ENCODE data around the gene MAP3K4.

Gene MAP3K4

DNA sequence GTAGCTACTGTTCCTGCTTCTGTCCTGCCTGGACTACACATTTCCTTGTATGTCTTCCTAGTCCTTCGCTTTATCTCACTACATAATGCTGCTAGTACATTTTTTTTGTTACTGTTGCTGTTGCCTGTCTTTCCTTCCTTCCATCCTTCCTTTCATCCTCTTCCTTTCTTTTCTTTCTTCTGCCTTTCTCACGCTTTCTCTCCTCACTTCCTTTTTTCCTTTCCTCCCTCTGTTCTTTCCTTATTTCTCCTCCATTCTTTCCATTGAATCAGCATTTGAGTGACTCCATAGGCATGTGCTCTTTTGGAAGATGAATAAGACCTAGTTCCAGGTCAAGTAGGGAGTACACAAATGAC lies 46.3 kb downstream of the MAP3K4 start:
- no peak for TF ChIP-seq ZNF70 (CRISPR knock-in tag; IDR thresholded peaks at IDR 0.05)
- no peak for TF ChIP-seq TCF4 (CRISPR knock-in tag; IDR thresholded peaks at IDR 0.05; ENCODE audit: borderline replicate concordance)
- no peak for TF ChIP-seq ESRRG (CRISPR knock-in tag; IDR thresholded peaks at IDR 0.05)
- no peak for TF ChIP-seq ZNF8 (CRISPR knock-in tag; IDR thresholded peaks at IDR 0.05)
- no peak for TF ChIP-seq ZNF565 (CRISPR knock-in tag; conservative IDR thresholded peaks at IDR 0.05; ENCODE audit: low read depth)
- TF ChIP-seq BACH2 (CRISPR knock-in tag; IDR thresholded peaks at IDR 0.05; ENCODE audit: borderline replicate concordance): no peak
- no peak for ATAC-seq

DNA sequence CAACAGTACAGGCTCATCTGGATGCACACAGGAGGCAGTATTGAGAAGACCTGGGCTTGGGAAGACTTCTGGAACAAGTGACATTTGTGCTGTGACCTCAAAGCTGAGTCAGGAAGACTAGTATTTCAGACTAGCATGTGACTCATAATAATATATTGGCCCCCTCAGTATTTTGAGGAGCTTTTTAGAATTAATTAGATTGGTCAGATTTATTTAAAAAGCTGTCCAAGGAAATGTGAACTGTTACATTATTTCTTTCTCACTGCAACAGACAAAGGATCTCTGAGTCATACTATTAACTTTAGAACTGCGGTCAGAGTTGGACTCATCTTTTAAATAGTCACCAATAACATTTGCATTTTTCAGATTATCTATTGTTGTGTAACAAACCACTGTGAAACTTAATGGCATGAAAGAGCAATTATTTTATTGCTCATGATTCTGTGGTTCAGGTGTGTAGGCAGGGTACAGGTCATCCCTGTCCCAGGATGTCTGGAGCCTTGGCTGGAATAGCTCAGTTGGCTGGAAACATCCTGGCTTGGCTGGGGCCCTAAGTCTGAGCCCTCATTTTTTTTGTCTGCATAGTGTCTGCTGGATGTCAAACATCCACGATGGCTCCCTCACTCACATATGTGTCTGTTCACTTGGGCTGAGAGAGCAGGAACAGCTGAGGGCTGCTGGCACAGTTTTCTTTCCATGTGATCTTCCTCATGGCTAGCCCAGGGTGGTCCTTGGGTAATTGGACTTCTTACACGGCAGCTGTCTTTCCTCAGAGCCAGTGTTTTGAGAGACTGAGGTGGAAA lies 46.9 kb downstream of the MAP3K4 start:
- no peak for TF ChIP-seq ZNF565 (CRISPR knock-in tag; conservative IDR thresholded peaks at IDR 0.05; ENCODE audit: low read depth)
- no peak for TF ChIP-seq SNAI2 (CRISPR knock-in tag; IDR thresholded peaks at IDR 0.05)
- no peak for TF ChIP-seq OSR1 (CRISPR knock-in tag; IDR thresholded peaks at IDR 0.05)
- TF ChIP-seq, protein P1, sequence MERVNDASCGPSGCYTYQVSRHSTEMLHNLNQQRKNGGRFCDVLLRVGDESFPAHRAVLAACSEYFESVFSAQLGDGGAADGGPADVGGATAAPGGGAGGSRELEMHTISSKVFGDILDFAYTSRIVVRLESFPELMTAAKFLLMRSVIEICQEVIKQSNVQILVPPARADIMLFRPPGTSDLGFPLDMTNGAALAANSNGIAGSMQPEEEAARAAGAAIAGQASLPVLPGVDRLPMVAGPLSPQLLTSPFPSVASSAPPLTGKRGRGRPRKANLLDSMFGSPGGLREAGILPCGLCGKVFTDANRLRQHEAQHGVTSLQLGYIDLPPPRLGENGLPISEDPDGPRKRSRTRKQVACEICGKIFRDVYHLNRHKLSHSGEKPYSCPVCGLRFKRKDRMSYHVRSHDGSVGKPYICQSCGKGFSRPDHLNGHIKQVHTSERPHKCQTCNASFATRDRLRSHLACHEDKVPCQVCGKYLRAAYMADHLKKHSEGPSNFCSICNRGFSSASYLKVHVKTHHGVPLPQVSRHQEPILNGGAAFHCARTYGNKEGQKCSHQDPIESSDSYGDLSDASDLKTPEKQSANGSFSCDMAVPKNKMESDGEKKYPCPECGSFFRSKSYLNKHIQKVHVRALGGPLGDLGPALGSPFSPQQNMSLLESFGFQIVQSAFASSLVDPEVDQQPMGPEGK (CRISPR knock-in tag; IDR thresholded peaks at IDR 0.05; ENCODE audit: borderline replicate concordance): peak; percentile 47; the same call in 1 of the 2 replicates
- peak; percentile 85 for TF ChIP-seq ISL1 (CRISPR knock-in tag; IDR thresholded peaks at IDR 0.05)
- peak; percentile 64; the same call in 1 of the 2 replicates for TF ChIP-seq TOX (CRISPR knock-in tag; IDR thresholded peaks at IDR 0.05; ENCODE audit: borderline replicate concordance)
- TF ChIP-seq ZFP3 (CRISPR knock-in tag; IDR thresholded peaks at IDR 0.05): 0 out of 2 replicates have a peak, but pooled peaks have one; percentile 42
- TF ChIP-seq, protein P2, sequence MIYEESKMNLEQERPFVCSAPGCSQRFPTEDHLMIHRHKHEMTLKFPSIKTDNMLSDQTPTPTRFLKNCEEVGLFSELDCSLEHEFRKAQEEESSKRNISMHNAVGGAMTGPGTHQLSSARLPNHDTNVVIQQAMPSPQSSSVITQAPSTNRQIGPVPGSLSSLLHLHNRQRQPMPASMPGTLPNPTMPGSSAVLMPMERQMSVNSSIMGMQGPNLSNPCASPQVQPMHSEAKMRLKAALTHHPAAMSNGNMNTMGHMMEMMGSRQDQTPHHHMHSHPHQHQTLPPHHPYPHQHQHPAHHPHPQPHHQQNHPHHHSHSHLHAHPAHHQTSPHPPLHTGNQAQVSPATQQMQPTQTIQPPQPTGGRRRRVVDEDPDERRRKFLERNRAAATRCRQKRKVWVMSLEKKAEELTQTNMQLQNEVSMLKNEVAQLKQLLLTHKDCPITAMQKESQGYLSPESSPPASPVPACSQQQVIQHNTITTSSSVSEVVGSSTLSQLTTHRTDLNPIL (CRISPR knock-in tag; IDR thresholded peaks at IDR 0.05; ENCODE audit: low read depth): peak; percentile 39; the same call in 1 of the 2 replicates
- TF ChIP-seq, protein P3, sequence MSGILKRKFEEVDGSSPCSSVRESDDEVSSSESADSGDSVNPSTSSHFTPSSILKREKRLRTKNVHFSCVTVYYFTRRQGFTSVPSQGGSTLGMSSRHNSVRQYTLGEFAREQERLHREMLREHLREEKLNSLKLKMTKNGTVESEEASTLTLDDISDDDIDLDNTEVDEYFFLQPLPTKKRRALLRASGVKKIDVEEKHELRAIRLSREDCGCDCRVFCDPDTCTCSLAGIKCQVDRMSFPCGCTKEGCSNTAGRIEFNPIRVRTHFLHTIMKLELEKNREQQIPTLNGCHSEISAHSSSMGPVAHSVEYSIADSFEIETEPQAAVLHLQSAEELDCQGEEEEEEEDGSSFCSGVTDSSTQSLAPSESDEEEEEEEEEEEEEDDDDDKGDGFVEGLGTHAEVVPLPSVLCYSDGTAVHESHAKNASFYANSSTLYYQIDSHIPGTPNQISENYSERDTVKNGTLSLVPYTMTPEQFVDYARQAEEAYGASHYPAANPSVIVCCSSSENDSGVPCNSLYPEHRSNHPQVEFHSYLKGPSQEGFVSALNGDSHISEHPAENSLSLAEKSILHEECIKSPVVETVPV (CRISPR knock-in tag; IDR thresholded peaks at IDR 0.05): no peak; the same call in 1 of the 2 replicates
- TF ChIP-seq ZC3H10 (CRISPR knock-in tag; IDR thresholded peaks at IDR 0.05): peak; percentile 76
- ATAC-seq: peak; percentile 88

DNA sequence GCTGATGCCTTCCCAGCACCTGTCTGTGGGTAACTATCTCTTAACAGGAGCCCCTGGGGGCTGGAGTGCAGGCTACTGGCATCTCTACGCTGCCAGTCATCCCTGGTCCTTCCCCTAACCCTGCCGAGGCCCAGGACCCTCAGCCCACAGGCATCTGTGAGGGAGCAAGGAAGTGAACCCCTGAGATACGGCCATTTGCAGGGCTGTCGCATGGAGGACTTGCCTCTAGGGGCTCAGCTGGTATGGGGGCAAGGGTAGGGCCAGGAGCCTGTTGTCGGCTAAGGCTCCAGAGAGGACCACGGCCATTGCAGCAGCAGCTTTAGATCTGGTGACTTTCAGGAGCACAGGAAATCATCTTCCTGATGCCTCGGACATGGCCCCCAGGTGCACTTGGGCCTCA lies 49.7 kb downstream of the MAP3K4 start:
- TF ChIP-seq ZC3H10 (CRISPR knock-in tag; IDR thresholded peaks at IDR 0.05): no peak
- no peak for TF ChIP-seq ZNF565 (CRISPR knock-in tag; conservative IDR thresholded peaks at IDR 0.05; ENCODE audit: low read depth)
- TF ChIP-seq ZFP30 (CRISPR knock-in tag; IDR thresholded peaks at IDR 0.05): no peak
- no peak for TF ChIP-seq RARB (CRISPR knock-in tag; IDR thresholded peaks at IDR 0.05)
- no peak for TF ChIP-seq BACH2 (CRISPR knock-in tag; IDR thresholded peaks at IDR 0.05; ENCODE audit: borderline replicate concordance)
- TF ChIP-seq ISL1 (CRISPR knock-in tag; IDR thresholded peaks at IDR 0.05): no peak
- no peak for TF ChIP-seq ZNF8 (CRISPR knock-in tag; IDR thresholded peaks at IDR 0.05)
- TF ChIP-seq SNAI2 (CRISPR knock-in tag; IDR thresholded peaks at IDR 0.05): no peak
- TF ChIP-seq, protein P2 (CRISPR knock-in tag; IDR thresholded peaks at IDR 0.05; ENCODE audit: low read depth): no peak
- TF ChIP-seq OSR1 (CRISPR knock-in tag; IDR thresholded peaks at IDR 0.05): no peak
- no peak for ATAC-seq

DNA sequence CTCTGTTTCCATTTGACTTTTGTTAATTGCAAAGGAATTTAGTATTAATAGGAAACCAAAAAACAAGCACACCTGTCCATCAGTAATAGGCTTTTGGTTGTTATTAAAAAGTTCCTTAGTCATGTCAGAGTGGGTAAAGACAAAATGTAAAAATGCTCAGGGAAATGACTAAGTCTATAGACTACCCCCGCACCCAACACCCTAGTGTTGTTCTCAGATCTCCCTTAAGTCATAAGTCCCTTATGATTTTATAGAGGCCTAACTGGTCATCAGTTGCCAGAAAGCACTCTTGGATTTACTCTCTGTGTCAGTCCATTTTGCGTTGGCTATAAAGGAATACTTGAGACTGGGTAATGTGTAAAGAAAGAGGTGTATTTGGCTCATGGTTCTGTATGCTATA lies 52.8 kb downstream of the MAP3K4 start:
- ATAC-seq: no peak
- TF ChIP-seq GLIS3 (CRISPR knock-in tag; IDR thresholded peaks at IDR 0.05) (no peak), CSDC2 (CRISPR knock-in tag; IDR thresholded peaks at IDR 0.05) (no peak), ISL1 (CRISPR knock-in tag; IDR thresholded peaks at IDR 0.05) (no peak), RARB (CRISPR knock-in tag; IDR thresholded peaks at IDR 0.05) (no peak), ZNF70 (CRISPR knock-in tag; IDR thresholded peaks at IDR 0.05) (no peak), ARNTL (CRISPR knock-in tag; IDR thresholded peaks at IDR 0.05; ENCODE audit: borderline replicate concordance, low read depth) (no peak), TCF4 (CRISPR knock-in tag; IDR thresholded peaks at IDR 0.05; ENCODE audit: borderline replicate concordance) (no peak), ZNF8 (CRISPR knock-in tag; IDR thresholded peaks at IDR 0.05) (no peak), ESRRG (CRISPR knock-in tag; IDR thresholded peaks at IDR 0.05) (no peak), ZNF565 (CRISPR knock-in tag; conservative IDR thresholded peaks at IDR 0.05; ENCODE audit: low read depth) (no peak), ZC3H10 (CRISPR knock-in tag; IDR thresholded peaks at IDR 0.05) (no peak)
- TF ChIP-seq, protein P4, sequence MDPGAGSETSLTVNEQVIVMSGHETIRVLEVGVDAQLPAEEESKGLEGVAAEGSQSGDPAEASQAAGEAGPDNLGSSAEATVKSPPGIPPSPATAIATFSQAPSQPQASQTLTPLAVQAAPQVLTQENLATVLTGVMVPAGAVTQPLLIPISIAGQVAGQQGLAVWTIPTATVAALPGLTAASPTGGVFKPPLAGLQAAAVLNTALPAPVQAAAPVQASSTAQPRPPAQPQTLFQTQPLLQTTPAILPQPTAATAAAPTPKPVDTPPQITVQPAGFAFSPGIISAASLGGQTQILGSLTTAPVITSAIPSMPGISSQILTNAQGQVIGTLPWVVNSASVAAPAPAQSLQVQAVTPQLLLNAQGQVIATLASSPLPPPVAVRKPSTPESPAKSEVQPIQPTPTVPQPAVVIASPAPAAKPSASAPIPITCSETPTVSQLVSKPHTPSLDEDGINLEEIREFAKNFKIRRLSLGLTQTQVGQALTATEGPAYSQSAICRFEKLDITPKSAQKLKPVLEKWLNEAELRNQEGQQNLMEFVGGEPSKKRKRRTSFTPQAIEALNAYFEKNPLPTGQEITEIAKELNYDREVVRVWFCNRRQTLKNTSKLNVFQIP (CRISPR knock-in tag; IDR thresholded peaks at IDR 0.05; ENCODE audit: borderline replicate concordance, low read depth): no peak
- TF ChIP-seq, protein P1 (CRISPR knock-in tag; IDR thresholded peaks at IDR 0.05; ENCODE audit: borderline replicate concordance): no peak
